Panc1 (cell line): ENCODE results near the gene SUGCT. TPM values are rescaled to one million over a fixed set of nuclear protein-coding genes. Genes with fewer than 3 reads are reported as not detected.

Source experiments
- ATAC-seq: fragments of 200-7000 bp; cut with Tn5 transposase; 2 replicates; pipeline ENCODE4 v1.9.1; 2020; ENCODE audit warnings: mild to moderate bottlenecking, moderate library complexity
- BruUV-seq: library from RNA; stranded (reverse); fragments of 400-500 nt; replicated peaks from 2 replicates; lab custom pipeline; 2021; lab: Mats Ljungman, UMichigan
- CTCF ChIA-PET: fragments of 300-600 bp; sonication (Branson Sonifier 250); formaldehyde crosslinking; loops from one replicate; lab custom pipeline; 2022; ENCODE audit warnings: antibody characterized with exemption; lab: Charles Lee
- POLR2A ChIA-PET: fragments of 300-600 bp; sonication (Branson Sonifier 250); formaldehyde crosslinking; loops from one replicate; lab custom pipeline; 2022; ENCODE audit warnings: antibody characterized with exemption; lab: Charles Lee
- DNase-seq: peaks from one replicate; pipeline ENCODE4 v3.0.0-alpha.2; 2010; ENCODE audit warnings: low read depth, low spot score
- H3K27ac ChIP-seq: 2 replicates; pipeline ENCODE4 v1.5.1; 2011; ENCODE audit warnings: mild to moderate bottlenecking, low read length, inconsistent platforms
- H3K27me3 ChIP-seq: fragments of 200-500 bp; sonication (Bioruptor generic); 2 replicates; pipeline ENCODE4 v1.6.0; 2014; ENCODE audit warnings: low read length, inconsistent platforms; ENCODE audit not compliant: control insufficient read depth, insufficient read depth
- H3K36me3 ChIP-seq: fragments of 200-500 bp; sonication (Bioruptor generic); 2 replicates; pipeline ENCODE4 v1.5.1; 2014; ENCODE audit warnings: inconsistent platforms, mild to moderate bottlenecking, low read length, moderate library complexity; ENCODE audit not compliant: control insufficient read depth, insufficient read depth
- H3K4me1 ChIP-seq: 2 replicates; pipeline ENCODE4 v1.5.1; 2011; ENCODE audit warnings: inconsistent platforms, mild to moderate bottlenecking, low read length, moderate library complexity; ENCODE audit not compliant: control insufficient read depth, insufficient read depth
- H3K4me3 ChIP-seq, 2 experiments: 2 replicates each; pipeline ENCODE4 v1.5.1; 2011 to 2012; ENCODE audit warnings: low read depth in 2 of 2, low read length in 2 of 2, mild to moderate bottlenecking in 2 of 2, inconsistent platforms in 1 of 2, moderate library complexity in 1 of 2
- H3K9me3 ChIP-seq: fragments of 200-500 bp; sonication (Bioruptor generic); 2 replicates; pipeline ENCODE4 v1.5.1; 2014; ENCODE audit warnings: low read depth, mild to moderate bottlenecking, inconsistent platforms, low read length, moderate library complexity; ENCODE audit not compliant: control insufficient read depth, insufficient read depth
- CTCF ChIP-seq: fragments of 450-650 bp; IDR thresholded peaks from 2 replicates; pipeline ENCODE4 v1.5.1; 2017; ENCODE audit warnings: mild to moderate bottlenecking
- POLR2AphosphoS5 ChIP-seq: IDR thresholded peaks from 2 replicates; pipeline ENCODE4 v1.6.1; 2012; ENCODE audit warnings: mild to moderate bottlenecking, low read depth, low read length, moderate library complexity
- REST ChIP-seq, 2 experiments: IDR thresholded peaks; 2 replicates each; pipeline ENCODE4 v1.6.1; 2011 to 2012; ENCODE audit warnings: low read depth in 2 of 2, control low read depth in 1 of 2, low read length in 1 of 2, mild to moderate bottlenecking in 1 of 2, moderate library complexity in 1 of 2; ENCODE audit not compliant: insufficient read depth in 1 of 2
- SIN3A ChIP-seq: IDR thresholded peaks from 2 replicates; pipeline ENCODE4 v1.6.1; 2012; ENCODE audit warnings: low read depth, mild to moderate bottlenecking, low read length, moderate library complexity, borderline replicate concordance; ENCODE audit not compliant: insufficient read depth
- TCF7L2 ChIP-seq: IDR thresholded peaks from 2 replicates; pipeline ENCODE4 v1.6.1; 2011; ENCODE audit warnings: mild to moderate bottlenecking, low read depth, low read length, inconsistent platforms
- in situ Hi-C: cut with HindIII; loops from 2 replicates; pipeline ENCODE4 v1.10.0; 2016; ENCODE audit warnings: low sequenced_read_pairs, low pct_unique_long_range_greater_than_20kb
- intact Hi-C: fragments of 100-400 bp; cut with micrococcal nuclease; formaldehyde crosslinking; loops from one replicate; pipeline ENCODE4 v1.10.0; 2022; ENCODE audit not compliant: unreplicated experiment
- total RNA-seq: library from RNA; stranded (reverse); gene quantifications from one replicate; pipeline ENCODE4 v1.2.1, GENCODE V29; 2021; ENCODE audit not compliant: unreplicated experiment

SUGCT gene
- total RNA-seq, 1 experiment from 2014 or later = 3.1 TPM

- CTCF ChIA-PET = interaction anchor here (0.6 kb wide), 1 partner anchor 34 kb away, joined by 3 read pairs; no protein-coding TSS in a partner anchor
- TF ChIP-seq TCF7L2 (no peak), SIN3A (no peak)
- in situ Hi-C loops = no loop called here
- 0 out of 2 replicates have a peak, but pooled peaks have one; percentile 45 for ATAC-seq
- Histone ChIP-seq H3K36me3 (no peaks in the 10 kb centered on the region), H3K27ac (no peak overlapping the region), H3K9me3 (no peaks in the 10 kb centered on the region), H3K27me3 (no peaks in the 10 kb centered on the region), H3K4me1 (no peaks in the 10 kb centered on the region), H3K4me3 (no peak overlapping the region)
- POLR2A ChIA-PET = no interaction called here
- intact Hi-C loops = no loop called here
- no peak for DNase-seq
- BruUV-seq = no TSS peak
These were observed 692.6 kb downstream of the SUGCT start for GRCh38 chr7:40827222-40828085.

GRCh38 chr7:40828686-40829600, 694.1 kb downstream of the SUGCT start:
- no peaks in the 10 kb centered on the region for H3K9me3 ChIP-seq
- H3K4me3 ChIP-seq = no peak overlapping the region
- H3K36me3 ChIP-seq = no peaks in the 10 kb centered on the region
- in situ Hi-C loops = no loop called here
- DNase-seq (no peak), ATAC-seq (no peak)
- H3K27me3 ChIP-seq = no peaks in the 10 kb centered on the region
- H3K27ac ChIP-seq = no peak overlapping the region
- intact Hi-C loops = no loop called here
- no peak for TF ChIP-seq SIN3A
- no peak for TF ChIP-seq POLR2AphosphoS5
- no peak for TF ChIP-seq CTCF
- TF ChIP-seq TCF7L2 = no peak
- no peak for TF ChIP-seq REST (IDR thresholded peaks at IDR 0.05; ENCODE audit: insufficient read depth in 1 of 2, low read depth in 2 of 2, low read length in 1 of 2)
- BruUV-seq = no TSS peak
- ChIA-PET CTCF (no interaction called here), POLR2A (no interaction called here)
- H3K4me1 ChIP-seq = no peaks in the 10 kb centered on the region
